Keratinocyte (primary cell): ENCODE measurements around the gene HIGD1B. TPM values are rescaled to one million over a fixed set of nuclear protein-coding genes. Genes with fewer than 3 reads are reported as not detected.

Experiments
- DNase-seq: peaks from one replicate; pipeline ENCODE4 v3.0.0-alpha.2; 2011; ENCODE audit warnings: low read depth, missing footprints, low spot score
- FAIRE-seq: peaks from 2 replicates; lab custom pipeline; 2011; peaks lifted over from hg19 to GRCh38; lab: Jason Lieb, UNC
- H2AFZ ChIP-seq: 2 replicates; pipeline ENCODE4 v1.6.0; 2012; ENCODE audit warnings: low read length, control low read depth, inconsistent platforms; ENCODE audit not compliant: control insufficient read depth
- H3K27ac ChIP-seq: 2 replicates; pipeline ENCODE4 v1.5.1; 2011; ENCODE audit warnings: low read length; ENCODE audit not compliant: control insufficient read depth, insufficient read depth
- H3K27me3 ChIP-seq: 3 replicates; pipeline ENCODE4 v1.6.0; 2011; ENCODE audit warnings: low read length; ENCODE audit not compliant: control insufficient read depth, insufficient read depth; ENCODE audit errors: extremely low read depth
- H3K36me3 ChIP-seq, 2 experiments: 2 replicates in 1 of 2; 3 replicates in 1 of 2; pipeline ENCODE4 v1.5.1; 2011; ENCODE audit warnings: low read length in 2 of 2, mild to moderate bottlenecking in 1 of 2; ENCODE audit not compliant: control insufficient read depth in 2 of 2, insufficient read depth in 2 of 2; ENCODE audit errors: extremely low read depth in 1 of 2
- H3K4me1 ChIP-seq: 3 replicates; pipeline ENCODE4 v1.5.1; 2011; ENCODE audit warnings: low read length; ENCODE audit not compliant: control insufficient read depth, insufficient read depth; ENCODE audit errors: extremely low read depth
- H3K4me2 ChIP-seq: 3 replicates; pipeline ENCODE4 v1.6.0; 2011; ENCODE audit warnings: low read depth, low read length; ENCODE audit not compliant: control insufficient read depth, insufficient read depth; ENCODE audit errors: extremely low read depth
- H3K4me3 ChIP-seq, 3 experiments: fragments of 200-600 bp in 1 of 3; sonication (generic) in 1 of 3; 2 replicates in 2 of 3; 3 replicates in 1 of 3; pipeline ENCODE4 v1.5.1; 2011 to 2016; ENCODE audit warnings: low read length in 3 of 3, mild to moderate bottlenecking in 3 of 3, control low read depth in 2 of 3, inconsistent platforms in 1 of 3, low read depth in 1 of 3, mixed read lengths in 1 of 3, mixed run types in 1 of 3, moderate library complexity in 1 of 3; ENCODE audit not compliant: control insufficient read depth in 2 of 3, insufficient read depth in 2 of 3; ENCODE audit errors: extremely low read depth in 1 of 3
- H3K79me2 ChIP-seq: 2 replicates; pipeline ENCODE4 v1.6.0; 2012; ENCODE audit warnings: low read length; ENCODE audit not compliant: control insufficient read depth, insufficient read depth
- H3K9ac ChIP-seq: 3 replicates; pipeline ENCODE4 v1.6.0; 2011; ENCODE audit warnings: low read length; ENCODE audit not compliant: control insufficient read depth, insufficient read depth; ENCODE audit errors: extremely low read depth
- H3K9me1 ChIP-seq: 3 replicates; pipeline ENCODE4 v1.6.0; 2011; ENCODE audit warnings: low read length; ENCODE audit not compliant: control insufficient read depth, insufficient read depth; ENCODE audit errors: extremely low read depth
- H3K9me3 ChIP-seq: 2 replicates; pipeline ENCODE4 v1.5.1; 2012; ENCODE audit warnings: low read depth, low read length; ENCODE audit not compliant: control insufficient read depth
- H4K20me1 ChIP-seq: 3 replicates; pipeline ENCODE4 v1.6.0; 2011; ENCODE audit warnings: low read length; ENCODE audit not compliant: control insufficient read depth, insufficient read depth; ENCODE audit errors: extremely low read depth
- CTCF ChIP-seq, 3 experiments: IDR thresholded peaks in 1 of 3; conservative IDR thresholded peaks in 1 of 3; optimal IDR thresholded peaks in 1 of 3; 2 replicates in 2 of 3; 3 replicates in 1 of 3; pipeline versions ENCODE3 to v1.5.1; 2011; ENCODE audit warnings: low read length in 3 of 3, mild to moderate bottlenecking in 3 of 3, moderate library complexity in 2 of 3, control low read depth in 1 of 3, inconsistent platforms in 1 of 3; ENCODE audit not compliant: insufficient read depth in 2 of 3; ENCODE audit errors: extremely low read depth in 1 of 3
- EZH2 ChIP-seq: IDR thresholded peaks from one replicate; pipeline ENCODE4 v1.6.1; 2012; ENCODE audit warnings: inconsistent platforms, mild to moderate bottlenecking, low read length, moderate library complexity
- dilution Hi-C: fragments of 300-500 bp; cut with MboI; formaldehyde crosslinking; loops from one replicate; pipeline ENCODE4 v1.7.0; 2020; ENCODE audit warnings: low sequenced_read_pairs; ENCODE audit not compliant: extremely low pct_ligation_motif_present
- polyA plus RNA-seq, 5 experiments: library from polyadenylated mRNA; depleted of rRNA in 3 of 5; stranded (reverse) in 3 of 5; stranded (forward) in 1 of 5; unstranded in 1 of 5; fragments of >200 nt; gene quantifications; 1 replicate in 1 of 5; 2 replicates in 3 of 5; 3 replicates in 1 of 5; pipeline versions ENCODE4 v1.2.1 to v1.2.3, GENCODE V29; 2011 to 2012; ENCODE audit warnings: missing spikeins in 2 of 5, low read depth in 1 of 5, low replicate concordance in 1 of 5

HIGD1B gene
- polyA plus RNA-seq, 1 donor (not counting 4 experiments of a cell fraction or from before 2014, with no cell fraction given): not detected

GRCh38 chr17:44872131-44872768 is 24.6 kb downstream of the HIGD1B start:
- no peaks in the 10 kb centered on the region for H3K9me3 ChIP-seq
- H3K9ac ChIP-seq: no peak overlapping the region
- FAIRE-seq (no peak), DNase-seq (no peak)
- H2AFZ ChIP-seq: no peak overlapping the region
- H3K27ac ChIP-seq: no peak overlapping the region
- TF ChIP-seq CTCF (optimal IDR thresholded peaks at IDR 0.05 in 1 of 3, IDR thresholded peaks at IDR 0.05 in 1 of 3, conservative IDR thresholded peaks at IDR 0.05 in 1 of 3; ENCODE audit: extremely low read depth in 1 of 3, insufficient read depth in 2 of 3, low read length in 3 of 3) (no peak), EZH2 (no peak)
- no peaks in the 10 kb centered on the region for H4K20me1 ChIP-seq
- no peaks in the 10 kb centered on the region for H3K4me1 ChIP-seq
- no peak overlapping the region for H3K4me3 ChIP-seq
- no peaks in the 10 kb centered on the region for H3K9me1 ChIP-seq
- dilution Hi-C loops: no loop called here
- H3K4me2 ChIP-seq: no peak overlapping the region
- H3K79me2 ChIP-seq: no peaks in the 10 kb centered on the region
- peaks cover 32 to 54% of the 10 kb centered on the region in 2 experiments for H3K36me3 ChIP-seq
- no peaks in the 10 kb centered on the region for H3K27me3 ChIP-seq

GRCh38 chr17:44875761-44876160 is 28.1 kb downstream of the HIGD1B start:
- Histone ChIP-seq H3K79me2 (no peaks in the 10 kb centered on the region), H3K36me3 (peaks cover 28 to 35% of the 10 kb centered on the region in 2 experiments), H3K27me3 (no peaks in the 10 kb centered on the region), H3K9me1 (no peaks in the 10 kb centered on the region), H3K9me3 (no peaks in the 10 kb centered on the region), H3K4me3 (no peak overlapping the region), H3K4me1 (no peaks in the 10 kb centered on the region), H4K20me1 (no peaks in the 10 kb centered on the region), H2AFZ (no peak overlapping the region), H3K27ac (no peak overlapping the region), H3K4me2 (no peak overlapping the region), H3K9ac (no peak overlapping the region)
- DNase-seq (no peak), FAIRE-seq (no peak)
- dilution Hi-C loops: no loop called here
- TF ChIP-seq EZH2: no peak
- no peak for TF ChIP-seq CTCF (optimal IDR thresholded peaks at IDR 0.05 in 1 of 3, IDR thresholded peaks at IDR 0.05 in 1 of 3, conservative IDR thresholded peaks at IDR 0.05 in 1 of 3; ENCODE audit: extremely low read depth in 1 of 3, insufficient read depth in 2 of 3, low read length in 3 of 3)
